GM12865 (cell line): Measurements from ENCODE around the gene TTC28.

Source experiments
- DNase-seq: peaks from one replicate; pipeline ENCODE4 v3.0.0; 2010; ENCODE audit warnings: low read depth
- H3K4me3 ChIP-seq: 2 replicates; pipeline ENCODE4 v1.5.1; 2011; ENCODE audit warnings: mild to moderate bottlenecking, low read depth, low read length, control low read depth
- TF ChIP-seq, protein P1 (sequence below): IDR thresholded peaks from 2 replicates; pipeline ENCODE4 v1.5.1; 2011; ENCODE audit warnings: low read length, control low read depth, low read depth, inconsistent platforms; ENCODE audit not compliant: insufficient read depth; ENCODE audit errors: missing control alignments

TTC28 gene

DNA sequence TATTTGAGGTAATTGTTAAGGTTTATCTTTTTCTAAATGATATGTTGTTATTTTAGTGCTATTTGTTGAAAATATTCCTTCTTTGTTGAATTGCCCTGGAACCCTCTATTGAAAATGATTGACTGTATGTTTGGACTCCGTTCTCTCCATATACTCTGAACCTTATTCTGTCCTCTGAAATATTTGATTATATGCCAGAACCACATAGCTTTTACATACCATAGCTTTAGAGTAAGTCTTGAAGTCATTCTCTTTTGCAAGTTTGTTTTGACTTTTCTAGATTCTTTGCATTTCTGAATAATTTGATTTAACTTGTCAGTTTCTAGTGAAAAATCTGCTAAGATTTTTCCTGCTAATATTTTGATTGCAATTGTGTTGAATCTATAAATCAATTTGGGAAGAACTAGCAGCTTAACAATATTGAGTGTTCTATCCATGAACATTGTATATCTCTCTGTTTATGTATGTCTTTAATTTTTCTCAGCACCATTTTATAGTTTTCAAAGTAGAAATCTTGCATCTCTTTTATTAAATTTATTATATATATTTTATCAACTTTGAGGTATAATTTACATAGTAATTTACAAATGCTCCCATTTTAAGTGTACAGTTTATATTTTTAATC lies 708.9 kb downstream of the TTC28 start:
- DNase-seq = no peak
- TF ChIP-seq, protein P1, sequence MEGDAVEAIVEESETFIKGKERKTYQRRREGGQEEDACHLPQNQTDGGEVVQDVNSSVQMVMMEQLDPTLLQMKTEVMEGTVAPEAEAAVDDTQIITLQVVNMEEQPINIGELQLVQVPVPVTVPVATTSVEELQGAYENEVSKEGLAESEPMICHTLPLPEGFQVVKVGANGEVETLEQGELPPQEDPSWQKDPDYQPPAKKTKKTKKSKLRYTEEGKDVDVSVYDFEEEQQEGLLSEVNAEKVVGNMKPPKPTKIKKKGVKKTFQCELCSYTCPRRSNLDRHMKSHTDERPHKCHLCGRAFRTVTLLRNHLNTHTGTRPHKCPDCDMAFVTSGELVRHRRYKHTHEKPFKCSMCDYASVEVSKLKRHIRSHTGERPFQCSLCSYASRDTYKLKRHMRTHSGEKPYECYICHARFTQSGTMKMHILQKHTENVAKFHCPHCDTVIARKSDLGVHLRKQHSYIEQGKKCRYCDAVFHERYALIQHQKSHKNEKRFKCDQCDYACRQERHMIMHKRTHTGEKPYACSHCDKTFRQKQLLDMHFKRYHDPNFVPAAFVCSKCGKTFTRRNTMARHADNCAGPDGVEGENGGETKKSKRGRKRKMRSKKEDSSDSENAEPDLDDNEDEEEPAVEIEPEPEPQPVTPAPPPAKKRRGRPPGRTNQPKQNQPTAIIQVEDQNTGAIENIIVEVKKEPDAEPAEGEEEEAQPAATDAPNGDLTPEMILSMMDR = no peak
- no peak overlapping the region for H3K4me3 ChIP-seq

DNA sequence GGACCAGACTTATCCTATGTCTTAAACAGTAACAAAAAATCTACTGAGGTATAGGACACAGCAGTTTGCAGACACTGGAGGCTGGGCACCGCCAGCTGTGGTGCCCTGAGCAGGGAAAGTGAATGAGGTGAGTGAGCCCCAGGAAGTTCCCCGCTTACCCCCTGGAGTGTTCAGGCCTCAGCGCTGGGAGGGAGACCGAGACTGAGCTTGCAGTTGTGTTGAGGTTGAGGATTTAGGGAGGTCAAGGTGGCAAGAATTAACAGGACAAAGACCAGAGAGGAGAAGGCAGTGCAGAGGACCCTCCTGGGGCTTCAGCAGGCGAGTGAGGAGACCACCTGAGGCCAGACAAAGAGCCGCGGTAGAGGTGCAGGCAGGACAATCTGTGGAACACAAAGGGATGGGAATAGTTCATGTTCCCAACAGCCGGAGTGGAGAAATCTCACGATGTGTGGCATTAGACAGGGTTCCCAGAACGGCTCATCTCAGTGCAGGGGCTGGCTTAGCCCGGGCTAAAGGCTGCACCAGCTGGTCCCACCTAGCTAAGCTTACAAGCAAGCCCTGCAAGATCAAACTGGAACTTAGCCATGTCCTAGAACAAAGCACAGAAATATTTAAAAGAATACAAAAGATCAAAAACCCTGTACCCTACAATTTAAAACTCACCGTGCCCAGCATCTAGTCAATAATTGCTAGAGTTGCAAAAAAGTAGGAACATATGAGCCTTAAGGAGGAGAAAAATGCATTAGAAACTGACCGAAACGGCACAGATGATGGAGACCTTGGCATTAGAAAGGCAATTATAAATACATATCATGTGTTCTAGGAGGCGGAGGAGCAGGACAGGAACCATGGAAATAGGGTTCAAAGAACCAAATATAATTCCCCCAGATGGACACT lies 713.2 kb downstream of the TTC28 start:
- DNase-seq = no peak
- TF ChIP-seq, protein P1 = no peak
- no peak overlapping the region for H3K4me3 ChIP-seq

DNA sequence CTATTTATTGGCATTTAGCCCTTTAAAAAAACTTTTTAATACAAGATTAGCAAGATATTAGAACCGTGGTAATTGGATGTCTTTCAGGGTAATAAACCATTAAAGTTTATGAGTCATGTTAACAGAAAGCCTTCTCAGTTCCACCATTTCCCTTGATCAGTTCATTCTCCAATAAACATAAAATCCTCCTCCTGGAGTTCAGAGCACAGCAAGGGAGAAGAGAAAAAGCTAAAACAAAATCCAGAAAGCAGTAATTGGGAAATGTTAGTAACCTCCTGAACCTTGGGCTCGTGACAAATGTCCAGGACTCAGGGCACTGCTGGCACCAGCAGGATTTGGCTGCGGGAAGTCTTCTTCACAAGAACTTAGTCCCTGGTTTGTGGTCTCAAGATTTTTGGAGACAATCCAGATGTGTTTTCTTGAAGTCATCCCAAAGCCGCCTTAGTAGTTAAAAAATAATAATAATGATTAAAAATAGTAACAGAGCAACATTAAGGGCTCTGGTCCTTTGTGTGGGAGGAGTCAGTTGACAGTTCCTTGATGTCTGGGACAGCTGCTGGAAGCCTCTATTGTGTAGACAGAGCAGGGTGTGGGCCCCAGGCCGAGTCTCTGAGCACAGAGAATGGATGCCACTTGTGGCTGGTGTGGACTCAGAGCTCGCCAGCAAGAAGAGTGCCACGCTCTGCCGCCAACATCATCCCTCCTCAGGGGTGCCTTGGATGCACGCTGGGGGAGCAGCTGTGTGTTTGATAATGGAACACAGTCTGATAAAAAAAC lies 717.2 kb downstream of the TTC28 start:
- TF ChIP-seq, protein P1 = no peak
- no peak for DNase-seq

DNA sequence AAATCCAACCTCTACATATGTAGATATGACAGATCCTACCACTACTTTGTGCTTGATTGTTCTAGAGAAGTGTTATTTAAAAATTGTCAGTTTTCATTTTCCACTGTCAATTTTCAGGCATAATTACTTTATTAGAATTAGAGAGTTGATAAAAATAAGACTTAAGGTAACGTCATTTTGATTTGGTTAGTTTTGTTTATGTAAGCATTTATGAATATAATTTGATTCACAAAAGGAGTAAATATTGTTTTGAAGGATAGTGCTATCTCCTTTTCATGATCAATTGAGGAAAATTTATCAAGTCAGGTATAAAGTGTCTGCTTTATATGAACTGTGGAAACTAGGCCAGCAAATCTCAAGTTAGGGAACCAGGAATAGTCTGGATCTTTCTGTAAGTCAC lies 718.0 kb downstream of the TTC28 start:
- TF ChIP-seq, protein P1 = no peak
- no peak overlapping the region for H3K4me3 ChIP-seq
- DNase-seq = no peak

More for the DNA sequence above, 717.2 kb downstream of the TTC28 start:
- no peak overlapping the region for H3K4me3 ChIP-seq

DNA sequence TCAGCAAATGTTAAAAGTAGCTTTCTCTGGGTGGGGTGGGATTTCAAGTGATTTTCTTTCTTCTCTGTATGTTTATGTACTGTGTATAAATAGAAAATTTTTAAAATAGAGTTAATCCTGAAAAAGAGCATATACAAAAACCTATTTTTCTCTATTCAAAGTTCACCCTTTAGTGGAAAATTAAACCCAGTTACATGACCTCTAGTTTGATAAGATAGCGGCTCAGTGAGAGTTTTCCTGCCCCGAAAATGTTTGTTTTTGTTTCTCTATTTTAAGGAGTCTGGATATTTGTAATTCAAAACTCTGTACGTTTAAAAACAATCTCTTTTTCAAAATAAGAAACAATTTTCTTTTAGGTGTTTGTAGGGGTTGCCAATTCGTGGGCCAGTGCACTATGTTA lies 718.5 kb downstream of the TTC28 start:
- TF ChIP-seq, protein P1 = no peak
- H3K4me3 ChIP-seq = no peak overlapping the region

DNA sequence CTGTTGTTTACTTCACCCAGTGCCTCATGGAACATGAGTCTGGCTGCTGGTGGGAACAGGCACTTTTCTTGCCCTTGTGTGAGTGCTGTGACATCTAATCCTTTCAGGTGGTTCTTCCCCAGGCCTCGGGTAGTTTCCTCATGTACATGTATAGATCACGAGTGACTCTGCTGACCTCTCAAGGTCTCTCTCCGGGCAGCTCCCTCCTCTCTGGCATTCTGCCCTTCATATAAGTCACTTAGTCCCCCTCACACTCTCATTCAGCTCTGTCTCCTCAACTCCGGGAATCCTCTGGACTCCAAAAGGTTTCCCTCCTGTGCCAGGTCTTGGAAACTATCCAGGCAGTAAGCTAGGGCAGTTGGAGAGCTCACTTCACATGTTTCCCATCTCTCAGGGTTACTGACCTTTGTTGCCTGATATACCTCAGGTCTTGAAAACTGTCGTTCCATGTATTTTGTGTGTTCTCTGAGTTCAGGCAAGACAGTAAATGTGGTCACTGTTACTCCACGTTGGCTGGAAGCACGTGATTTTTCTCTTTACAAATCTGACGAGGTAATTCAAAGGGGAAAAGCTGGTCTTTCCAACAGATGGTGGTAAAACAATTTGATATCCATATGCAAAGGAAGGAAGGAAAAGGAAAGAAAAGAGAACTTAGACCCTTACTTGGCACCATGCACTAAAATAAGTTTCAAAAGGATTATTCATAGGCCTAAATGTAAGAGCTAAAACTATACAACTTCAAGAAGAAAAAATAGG lies 720.1 kb downstream of the TTC28 start:
- H3K4me3 ChIP-seq = no peak overlapping the region
- no peak for DNase-seq
- TF ChIP-seq, protein P1 = no peak

More for the DNA sequence above, 718.5 kb downstream of the TTC28 start:
- DNase-seq = no peak
